AG04450 (cell line): ENCODE data around the gene TTBK2. TPM values are rescaled to one million over a fixed set of nuclear protein-coding genes. Genes with fewer than 3 reads are reported as not detected.

Experiments used
- CTCF ChIA-PET: fragments of 300-600, 350-600 bp; formaldehyde crosslinking; extraction: SDS; loops from one replicate; lab custom pipeline; 2022; ENCODE audit warnings: antibody characterized with exemption, inconsistent platforms; lab: Charles Lee
- POLR2A ChIA-PET: fragments of 350-600 bp; formaldehyde crosslinking; extraction: SDS; loops from one replicate; lab custom pipeline; 2021; ENCODE audit warnings: antibody characterized with exemption, inconsistent platforms; lab: Yijun Ruan, JAX
- DNase-seq: peaks from one replicate; pipeline ENCODE4 v3.0.0-alpha.2; 2011; ENCODE audit warnings: low read depth, low spot score
- H3K27ac ChIP-seq: one replicate; pipeline ENCODE4 v1.5.1; 2012; ENCODE audit warnings: low read depth, low read length, control low read depth
- H3K27me3 ChIP-seq: one replicate; pipeline ENCODE4 v1.6.0; 2012; ENCODE audit warnings: low read length; ENCODE audit not compliant: control insufficient read depth, insufficient read depth
- H3K4me3 ChIP-seq: 2 replicates; pipeline ENCODE4 v1.5.1; 2011; ENCODE audit warnings: mild to moderate bottlenecking, low read depth, low read length, control low read depth
- H3K9me3 ChIP-seq: 2 replicates; pipeline ENCODE4 v1.5.1; 2012; ENCODE audit warnings: low read length; ENCODE audit not compliant: control insufficient read depth, insufficient read depth
- polyA plus RNA-seq: library from polyadenylated mRNA; depleted of rRNA; stranded (reverse); fragments of >200 nt; gene quantifications from 2 replicates; pipeline ENCODE4 v1.2.3, GENCODE V29; 2011
- TF ChIP-seq, protein P1 (sequence below): IDR thresholded peaks from 2 replicates; pipeline ENCODE4 v1.5.1; 2011; ENCODE audit warnings: low read depth, low read length, control low read depth, inconsistent platforms

TTBK2 gene
- polyA plus RNA-seq, 1 experiment: 8.2 TPM

DNA sequence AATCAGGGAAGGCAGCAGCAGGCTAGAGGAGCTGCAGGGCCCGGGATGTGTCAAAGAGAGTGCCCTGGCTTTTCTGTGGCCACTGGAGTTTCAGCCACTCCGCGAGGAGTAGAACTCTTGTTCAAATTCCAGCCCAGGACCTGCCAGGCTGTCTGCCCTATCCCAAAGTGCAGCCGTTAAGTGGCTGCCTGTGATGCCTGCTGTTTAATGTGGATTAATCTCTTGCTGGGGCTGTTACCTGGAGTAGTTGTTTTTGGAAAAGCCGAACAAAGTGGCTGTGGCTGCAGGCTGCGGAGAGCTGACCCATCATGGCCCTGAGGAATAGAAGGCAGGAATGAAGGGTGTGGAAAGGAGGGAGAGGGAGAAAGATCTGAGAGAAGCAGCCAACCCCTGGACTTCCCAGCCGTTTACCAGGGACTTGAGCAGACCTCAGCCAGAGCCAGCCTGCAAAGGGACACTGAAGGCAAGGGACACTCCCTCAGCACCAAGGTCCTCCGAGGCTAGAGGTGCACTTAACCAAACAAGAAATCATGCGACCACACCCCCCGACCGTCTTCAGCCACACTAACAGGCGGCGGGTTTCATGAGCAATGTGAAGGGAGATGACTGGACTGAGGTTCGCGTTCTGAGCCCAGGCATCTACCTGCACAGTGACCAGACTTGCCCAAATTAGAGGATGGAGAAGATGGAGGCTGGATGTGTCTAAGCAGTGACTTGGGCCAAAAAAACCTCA is 188.3 kb downstream of the TTBK2 start:
- Histone ChIP-seq H3K9me3 (no peaks in the 10 kb centered on the region), H3K4me3 (no peak overlapping the region), H3K27ac (no peak overlapping the region), H3K27me3 (no peaks in the 10 kb centered on the region)
- TF ChIP-seq, protein P1, sequence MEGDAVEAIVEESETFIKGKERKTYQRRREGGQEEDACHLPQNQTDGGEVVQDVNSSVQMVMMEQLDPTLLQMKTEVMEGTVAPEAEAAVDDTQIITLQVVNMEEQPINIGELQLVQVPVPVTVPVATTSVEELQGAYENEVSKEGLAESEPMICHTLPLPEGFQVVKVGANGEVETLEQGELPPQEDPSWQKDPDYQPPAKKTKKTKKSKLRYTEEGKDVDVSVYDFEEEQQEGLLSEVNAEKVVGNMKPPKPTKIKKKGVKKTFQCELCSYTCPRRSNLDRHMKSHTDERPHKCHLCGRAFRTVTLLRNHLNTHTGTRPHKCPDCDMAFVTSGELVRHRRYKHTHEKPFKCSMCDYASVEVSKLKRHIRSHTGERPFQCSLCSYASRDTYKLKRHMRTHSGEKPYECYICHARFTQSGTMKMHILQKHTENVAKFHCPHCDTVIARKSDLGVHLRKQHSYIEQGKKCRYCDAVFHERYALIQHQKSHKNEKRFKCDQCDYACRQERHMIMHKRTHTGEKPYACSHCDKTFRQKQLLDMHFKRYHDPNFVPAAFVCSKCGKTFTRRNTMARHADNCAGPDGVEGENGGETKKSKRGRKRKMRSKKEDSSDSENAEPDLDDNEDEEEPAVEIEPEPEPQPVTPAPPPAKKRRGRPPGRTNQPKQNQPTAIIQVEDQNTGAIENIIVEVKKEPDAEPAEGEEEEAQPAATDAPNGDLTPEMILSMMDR: no peak
- DNase-seq: no peak
- CTCF ChIA-PET: interaction anchor here (1.1 kb wide), 1 partner anchor 194 kb away, joined by 3 read pairs; no protein-coding TSS in a partner anchor
- POLR2A ChIA-PET: interaction anchor here (0.6 kb wide), 1 partner anchor 61 kb away, joined by 3 read pairs; no protein-coding TSS in a partner anchor

DNA sequence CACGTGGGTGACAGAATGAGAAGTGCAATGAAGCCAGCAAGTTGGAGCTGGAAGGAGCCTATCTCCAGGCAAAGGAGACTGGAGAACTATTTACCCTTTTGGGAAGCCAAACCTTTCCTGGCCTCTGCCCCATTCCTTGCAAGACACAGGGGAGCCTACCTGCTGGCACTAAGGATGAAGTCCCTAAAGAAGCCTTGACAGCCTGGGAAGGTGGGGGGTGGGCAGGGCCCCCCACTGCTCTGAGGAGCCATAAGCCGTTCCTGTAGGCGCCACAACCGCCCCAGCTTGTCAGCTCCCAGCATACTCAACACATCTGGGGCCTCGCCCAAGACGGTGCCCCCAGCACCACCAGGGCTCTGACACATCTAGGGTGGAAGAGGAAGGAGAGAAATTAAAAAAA is 189.1 kb downstream of the TTBK2 start:
- ChIA-PET CTCF (no interaction called here), POLR2A (interaction anchor here (0.6 kb wide), 1 partner anchor 85 kb away, joined by 3 read pairs; no protein-coding TSS in a partner anchor)
- H3K9me3 ChIP-seq: no peaks in the 10 kb centered on the region
- TF ChIP-seq, protein P1: no peak
- no peak overlapping the region for H3K27ac ChIP-seq
- no peak for DNase-seq
- no peaks in the 10 kb centered on the region for H3K27me3 ChIP-seq
- H3K4me3 ChIP-seq: no peak overlapping the region

DNA sequence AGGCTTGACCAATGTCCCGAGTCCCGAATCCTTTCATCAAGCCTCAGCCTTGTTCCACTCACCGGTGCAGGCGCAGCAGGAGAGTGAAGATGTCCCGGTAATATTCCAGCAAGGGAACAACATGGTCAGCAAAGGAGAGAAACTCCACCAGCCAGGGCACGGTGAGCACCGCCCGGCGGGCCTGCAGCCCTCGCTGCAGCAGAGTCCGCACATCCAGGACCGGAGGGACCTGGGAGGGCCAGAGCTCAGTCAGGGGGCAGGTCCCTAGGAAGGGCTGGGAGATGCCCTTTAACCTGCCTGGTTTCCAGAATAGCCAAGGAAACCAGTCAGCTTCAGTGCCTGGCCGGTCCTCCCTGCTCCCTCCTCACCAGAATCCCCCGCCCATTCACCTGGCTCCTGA is 190.0 kb downstream of the TTBK2 start:
- DNase-seq: no peak
- Histone ChIP-seq H3K4me3 (no peak overlapping the region), H3K9me3 (no peaks in the 10 kb centered on the region), H3K27me3 (no peaks in the 10 kb centered on the region), H3K27ac (no peak overlapping the region)
- CTCF ChIA-PET: no interaction called here
- POLR2A ChIA-PET: no interaction called here
- TF ChIP-seq, protein P1: no peak

GRCh38 chr15:42730135-42730534 is 190.4 kb downstream of the TTBK2 start:
- TF ChIP-seq, protein P1: no peak

DNA sequence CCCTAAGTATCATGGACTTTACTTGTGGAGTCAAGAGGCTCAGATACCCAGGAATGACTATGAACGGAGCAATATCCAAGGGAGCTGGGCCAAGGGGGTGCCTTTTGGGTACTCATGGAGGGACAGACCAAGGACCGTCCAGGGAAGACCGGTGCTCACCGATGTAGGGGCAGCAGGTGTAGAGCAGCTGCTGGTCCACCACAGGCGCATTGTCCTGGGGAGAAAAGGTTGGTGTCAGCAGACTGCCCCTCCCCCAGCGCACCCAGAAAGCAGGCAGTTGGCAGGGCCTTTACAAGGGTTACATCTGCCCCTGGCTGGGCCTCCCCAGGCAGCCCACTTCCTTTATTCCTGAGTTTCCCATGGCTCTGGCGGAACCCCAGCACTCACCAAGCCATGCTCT is 191.2 kb downstream of the TTBK2 start:
- TF ChIP-seq, protein P1: no peak
- H3K9me3 ChIP-seq: no peaks in the 10 kb centered on the region
- H3K27ac ChIP-seq: no peak overlapping the region
- ChIA-PET POLR2A (no interaction called here), CTCF (no interaction called here)
- H3K27me3 ChIP-seq: no peaks in the 10 kb centered on the region
- H3K4me3 ChIP-seq: no peak overlapping the region
- DNase-seq: no peak

More at GRCh38 chr15:42730135-42730534, 190.4 kb downstream of the TTBK2 start:
- CTCF ChIA-PET: no interaction called here
- POLR2A ChIA-PET: no interaction called here
- Histone ChIP-seq H3K27ac (no peak overlapping the region), H3K27me3 (no peaks in the 10 kb centered on the region), H3K9me3 (no peaks in the 10 kb centered on the region), H3K4me3 (no peak overlapping the region)
- DNase-seq: no peak
